ENCODE results near the gene MIDN.

MIDN gene

GRCh38 chr19:1226522-1227303 is 21.7 kb upstream of the MIDN start:
- Histone ChIP-seq H3K4me1 (ENCODE audit: insufficient read depth, low read length, poor library complexity, severe bottlenecking) (no peaks in the 10 kb centered on the region), H3K9me2 (replicated peaks; ENCODE audit: low read depth, low read length) (no peaks in the 10 kb centered on the region), H3K4me2 (ENCODE audit: low read depth, low read length, poor library complexity, severe bottlenecking) (no peak overlapping the region), H2AFZ (ENCODE audit: low read length) (no peak overlapping the region), H4K20me1 (ENCODE audit: insufficient read depth, low read length, poor library complexity, severe bottlenecking) (no peaks in the 10 kb centered on the region), H3K36me3 (ENCODE audit: insufficient read depth, low read length) (peaks cover 9% of the 10 kb centered on the region; the same call in 1 of the 2 replicates), H3K9ac (ENCODE audit: low read depth, low read length, poor library complexity, severe bottlenecking) (no peak overlapping the region), H3K4me3 (ENCODE audit: low read length, poor library complexity, severe bottlenecking) (no peak overlapping the region), H3K9me3 (ENCODE audit: insufficient read depth, low read depth, low read length) (no peaks in the 10 kb centered on the region), H3K27me3 (ENCODE audit: insufficient read depth, low read length, poor library complexity, severe bottlenecking) (no peaks in the 10 kb centered on the region), H3F3A (ENCODE audit: low read depth) (no peaks in the 10 kb centered on the region), H3K79me2 (ENCODE audit: insufficient read depth, low read length) (no peaks in the 10 kb centered on the region)
- TF ChIP-seq CTCF (conservative IDR thresholded peaks at IDR 0.05; ENCODE audit: low read length) (no peak), EZH2phosphoT487 (IDR thresholded peaks at IDR 0.05; ENCODE audit: borderline replicate concordance) (no peak)

GRCh38 chr19:1227304-1228054 is 20.9 kb upstream of the MIDN start:
- Histone ChIP-seq H3K4me3 (ENCODE audit: low read length, poor library complexity, severe bottlenecking) (no peak overlapping the region), H2AFZ (ENCODE audit: low read length) (no peak overlapping the region), H3K27me3 (ENCODE audit: insufficient read depth, low read length, poor library complexity, severe bottlenecking) (no peaks in the 10 kb centered on the region), H3K9me2 (replicated peaks; ENCODE audit: low read depth, low read length) (no peaks in the 10 kb centered on the region), H3K9me3 (ENCODE audit: insufficient read depth, low read depth, low read length) (no peaks in the 10 kb centered on the region), H3F3A (ENCODE audit: low read depth) (no peaks in the 10 kb centered on the region), H3K36me3 (ENCODE audit: insufficient read depth, low read length) (peaks cover 6% of the 10 kb centered on the region; the same call in 1 of the 2 replicates), H3K4me1 (ENCODE audit: insufficient read depth, low read length, poor library complexity, severe bottlenecking) (no peaks in the 10 kb centered on the region), H4K20me1 (ENCODE audit: insufficient read depth, low read length, poor library complexity, severe bottlenecking) (no peaks in the 10 kb centered on the region), H3K4me2 (ENCODE audit: low read depth, low read length, poor library complexity, severe bottlenecking) (no peak overlapping the region), H3K79me2 (ENCODE audit: insufficient read depth, low read length) (no peaks in the 10 kb centered on the region), H3K9ac (ENCODE audit: low read depth, low read length, poor library complexity, severe bottlenecking) (no peak overlapping the region)
- no peak for TF ChIP-seq EZH2phosphoT487 (IDR thresholded peaks at IDR 0.05; ENCODE audit: borderline replicate concordance)
- no peak for TF ChIP-seq CTCF (conservative IDR thresholded peaks at IDR 0.05; ENCODE audit: low read length)

- Histone ChIP-seq H3K4me3 (ENCODE audit: low read length, poor library complexity, severe bottlenecking) (no peak overlapping the region), H3K4me1 (ENCODE audit: insufficient read depth, low read length, poor library complexity, severe bottlenecking) (no peaks in the 10 kb centered on the region), H2AFZ (ENCODE audit: low read length) (no peak overlapping the region), H3K9me2 (replicated peaks; ENCODE audit: low read depth, low read length) (no peaks in the 10 kb centered on the region), H4K20me1 (ENCODE audit: insufficient read depth, low read length, poor library complexity, severe bottlenecking) (no peaks in the 10 kb centered on the region), H3K9me3 (ENCODE audit: insufficient read depth, low read depth, low read length) (no peaks in the 10 kb centered on the region), H3K36me3 (ENCODE audit: insufficient read depth, low read length) (peaks cover 6% of the 10 kb centered on the region; the same call in 1 of the 2 replicates), H3K27me3 (ENCODE audit: insufficient read depth, low read length, poor library complexity, severe bottlenecking) (no peaks in the 10 kb centered on the region), H3K4me2 (ENCODE audit: low read depth, low read length, poor library complexity, severe bottlenecking) (no peak overlapping the region), H3K79me2 (ENCODE audit: insufficient read depth, low read length) (no peaks in the 10 kb centered on the region), H3F3A (ENCODE audit: low read depth) (no peaks in the 10 kb centered on the region), H3K9ac (ENCODE audit: low read depth, low read length, poor library complexity, severe bottlenecking) (no peak overlapping the region)
- TF ChIP-seq EZH2phosphoT487 (IDR thresholded peaks at IDR 0.05; ENCODE audit: borderline replicate concordance) (no peak), CTCF (conservative IDR thresholded peaks at IDR 0.05; ENCODE audit: low read length) (no peak)
These were observed 20.0 kb upstream of the MIDN start for GRCh38 chr19:1228161-1228957.

Data from Loucy (cell line).